OCI-LY7 (cell line): ENCODE results near the gene RASL12. TPM values are rescaled to one million over a fixed set of nuclear protein-coding genes. Genes with fewer than 3 reads are reported as not detected.
A peak's percentile ranks its signal among the peaks of the same experiment; 100 is the strongest.

Source experiments
- BruUV-seq: library from RNA; stranded (reverse); fragments of 400-500 nt; replicated peaks from 2 replicates; lab custom pipeline; 2021; lab: Mats Ljungman, UMichigan
- CTCF ChIA-PET: fragments of 300-600 bp; sonication (Branson Sonifier 250); formaldehyde crosslinking; loops from one replicate; lab custom pipeline; 2022; ENCODE audit warnings: antibody characterized with exemption; ENCODE audit not compliant: unreplicated experiment; lab: Charles Lee
- POLR2A ChIA-PET: fragments of 300-600 bp; sonication (Branson Sonifier 250); formaldehyde crosslinking; loops from one replicate; lab custom pipeline; 2022; ENCODE audit warnings: antibody characterized with exemption; lab: Charles Lee
- DNase-seq: peaks from one replicate; pipeline ENCODE4 v3.0.0-alpha.2; 2015; ENCODE audit warnings: low spot score
- H2AFZ ChIP-seq: fragments of 200-600 bp; sonication (generic), shearing (Covaris generic); 2 replicates; pipeline ENCODE4 v1.6.1; 2014; ENCODE audit warnings: mild to moderate bottlenecking, antibody characterized with exemption, low read length, moderate library complexity
- H3K27ac ChIP-seq: fragments of 200-600 bp; sonication (generic); 2 replicates; pipeline ENCODE4 v1.5.1; 2014; ENCODE audit warnings: mixed run types, low read depth, mild to moderate bottlenecking, moderate library complexity, low read length, inconsistent platforms; ENCODE audit not compliant: poor library complexity, severe bottlenecking
- H3K36me3 ChIP-seq: fragments of 200-600 bp; sonication (generic); 2 replicates; pipeline ENCODE4 v1.6.1; 2014; ENCODE audit warnings: mild to moderate bottlenecking, antibody characterized with exemption, low read length, moderate library complexity, mixed read lengths; ENCODE audit not compliant: insufficient read depth
- H3K4me1 ChIP-seq: fragments of 200-600 bp; sonication (generic); 2 replicates; pipeline ENCODE4 v1.5.1; 2014; ENCODE audit warnings: mild to moderate bottlenecking, low read length; ENCODE audit not compliant: insufficient read depth, poor library complexity, severe bottlenecking
- H3K4me2 ChIP-seq: fragments of 200-600 bp; sonication (generic); 2 replicates; pipeline ENCODE4 v1.6.1; 2014; ENCODE audit warnings: mild to moderate bottlenecking, low read length
- H3K4me3 ChIP-seq: fragments of 200-600 bp; sonication (generic); 2 replicates; pipeline ENCODE4 v1.5.1; 2014; ENCODE audit warnings: mild to moderate bottlenecking, low read depth, low read length; ENCODE audit not compliant: poor library complexity, severe bottlenecking
- H3K79me2 ChIP-seq: fragments of 200-600 bp; sonication (generic); 2 replicates; pipeline ENCODE4 v1.6.1; 2016; ENCODE audit warnings: low read depth, mild to moderate bottlenecking, low read length, moderate library complexity, mixed read lengths; ENCODE audit not compliant: insufficient read depth
- H3K9me2 ChIP-seq: fragments of 200-600 bp; sonication (generic); 2 replicates; pipeline ENCODE4 v1.6.1; 2016; ENCODE audit warnings: mild to moderate bottlenecking, low read length, mixed read lengths; ENCODE audit not compliant: insufficient read depth
- H3K9me3 ChIP-seq: fragments of 200-600 bp; sonication (generic); 2 replicates; pipeline ENCODE4 v1.6.1; 2014; ENCODE audit warnings: mild to moderate bottlenecking, mixed run types, low read length, mixed read lengths
- H4K20me1 ChIP-seq: fragments of 200-600 bp; sonication (generic); 2 replicates; pipeline ENCODE4 v1.6.1; 2014; ENCODE audit warnings: mild to moderate bottlenecking, antibody characterized with exemption, low read length, moderate library complexity, mixed read lengths; ENCODE audit not compliant: insufficient read depth
- EZH2phosphoT487 ChIP-seq: fragments of 200-600 bp; sonication (generic); IDR thresholded peaks from 2 replicates; pipeline ENCODE4 v1.6.1; 2018; ENCODE audit warnings: low read depth, borderline replicate concordance, mild to moderate bottlenecking, mixed run types, antibody characterized with exemption, low read length, moderate library complexity, mixed read lengths
- intact Hi-C: fragments of 100-400 bp; cut with micrococcal nuclease; formaldehyde crosslinking; loops from one replicate; pipeline ENCODE4 v1.10.0; 2022; ENCODE audit not compliant: unreplicated experiment
- total RNA-seq, 2 experiments: library from RNA; depleted of rRNA in 1 of 2; stranded (reverse); fragments of >200 nt in 1 of 2; shearing (Covaris generic) in 1 of 2; gene quantifications; 2 replicates each; pipeline ENCODE4 v1.2.3, GENCODE V29; 2014 to 2022
- TF ChIP-seq, protein P1 (sequence below): fragments of 200-600 bp; sonication (generic); conservative IDR thresholded peaks from 2 replicates; pipeline ENCODE4 v1.5.1; 2014; ENCODE audit warnings: mild to moderate bottlenecking, antibody characterized with exemption, low read length, moderate library complexity, mixed read lengths

The RASL12 gene
- total RNA-seq, 2 experiments from 2014 or later: not detected

GRCh38 chr15:65028921-65029735, 38.7 kb downstream of the RASL12 start, which contains the start of gene MTFMT:
TSS of gene MTFMT (minus strand) at chr15:65029639. CDS start at chr15:65029613, 26 bp downstream.
- no peak for TF ChIP-seq EZH2phosphoT487
- TF ChIP-seq, protein P1, sequence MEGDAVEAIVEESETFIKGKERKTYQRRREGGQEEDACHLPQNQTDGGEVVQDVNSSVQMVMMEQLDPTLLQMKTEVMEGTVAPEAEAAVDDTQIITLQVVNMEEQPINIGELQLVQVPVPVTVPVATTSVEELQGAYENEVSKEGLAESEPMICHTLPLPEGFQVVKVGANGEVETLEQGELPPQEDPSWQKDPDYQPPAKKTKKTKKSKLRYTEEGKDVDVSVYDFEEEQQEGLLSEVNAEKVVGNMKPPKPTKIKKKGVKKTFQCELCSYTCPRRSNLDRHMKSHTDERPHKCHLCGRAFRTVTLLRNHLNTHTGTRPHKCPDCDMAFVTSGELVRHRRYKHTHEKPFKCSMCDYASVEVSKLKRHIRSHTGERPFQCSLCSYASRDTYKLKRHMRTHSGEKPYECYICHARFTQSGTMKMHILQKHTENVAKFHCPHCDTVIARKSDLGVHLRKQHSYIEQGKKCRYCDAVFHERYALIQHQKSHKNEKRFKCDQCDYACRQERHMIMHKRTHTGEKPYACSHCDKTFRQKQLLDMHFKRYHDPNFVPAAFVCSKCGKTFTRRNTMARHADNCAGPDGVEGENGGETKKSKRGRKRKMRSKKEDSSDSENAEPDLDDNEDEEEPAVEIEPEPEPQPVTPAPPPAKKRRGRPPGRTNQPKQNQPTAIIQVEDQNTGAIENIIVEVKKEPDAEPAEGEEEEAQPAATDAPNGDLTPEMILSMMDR: no peak; the same call in 1 of the 2 replicates
- no peaks in the 10 kb centered on the region for H3K9me3 ChIP-seq
- no peaks in the 10 kb centered on the region for H4K20me1 ChIP-seq
- H3K79me2 ChIP-seq: peaks cover 13% of the 10 kb centered on the region; the same call in 1 of the 2 replicates
- CTCF ChIA-PET: no interaction called here
- DNase-seq: peak; percentile 88
- POLR2A ChIA-PET: no interaction called here
- peaks cover 25% of the 10 kb centered on the region for H3K36me3 ChIP-seq
- peak within 1 kb of the TSS; percentile 80 for H3K4me3 ChIP-seq
- no TSS peak for BruUV-seq
- H3K4me1 ChIP-seq: peaks cover 23% of the 10 kb centered on the region
- H2AFZ ChIP-seq: peak within 1 kb of the TSS; percentile 24
- H3K9me2 ChIP-seq: no peaks in the 10 kb centered on the region
- intact Hi-C loops: loop anchor here (5.0 kb wide), 2 partner anchors 187 to 297 kb away; partner anchors contain the start of gene PLEKHO2
- H3K27ac ChIP-seq: no peak within 1 kb of the TSS
- H3K4me2 ChIP-seq: peak within 1 kb of the TSS; percentile 75

DNA sequence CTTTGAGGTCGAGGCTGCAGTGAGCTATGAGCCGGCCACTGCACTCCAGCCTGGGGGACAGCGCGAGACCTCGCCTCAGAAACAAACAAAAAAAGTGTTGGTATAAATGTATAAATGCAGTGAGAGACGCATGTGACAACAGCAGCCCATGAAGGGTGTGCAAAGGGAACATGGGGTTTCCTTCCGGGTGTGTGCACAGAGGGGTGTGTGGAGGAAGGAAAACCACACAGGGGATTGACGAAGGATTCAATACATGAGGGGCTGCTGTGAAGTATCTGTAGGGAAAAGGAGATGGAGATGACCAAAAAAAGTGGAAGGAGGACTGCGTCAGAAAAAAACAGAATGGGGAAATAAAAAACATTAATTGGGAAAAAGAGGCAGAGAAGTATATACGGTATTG, 39.5 kb downstream of the RASL12 start:
- DNase-seq: peak; percentile 27
- Histone ChIP-seq H3K9me2 (no peaks in the 10 kb centered on the region), H4K20me1 (no peaks in the 10 kb centered on the region), H3K4me2 (peak overlapping the region; percentile 75), H3K36me3 (peaks cover 25% of the 10 kb centered on the region), H3K27ac (no peak overlapping the region), H3K79me2 (peaks cover 13% of the 10 kb centered on the region; the same call in 1 of the 2 replicates), H2AFZ (peak overlapping the region; percentile 24; the same call in 1 of the 2 replicates), H3K4me3 (peak overlapping the region; percentile 80), H3K4me1 (peaks cover 16% of the 10 kb centered on the region), H3K9me3 (no peaks in the 10 kb centered on the region)
- POLR2A ChIA-PET: no interaction called here
- intact Hi-C loops: loop anchor here (5.0 kb wide), 2 partner anchors 186 to 296 kb away; partner anchors contain the start of gene PLEKHO2
- CTCF ChIA-PET: no interaction called here
- BruUV-seq: no TSS peak
- TF ChIP-seq, protein P1: no peak
- no peak for TF ChIP-seq EZH2phosphoT487
